Activated CD8-positive, alpha-beta memory T cell treated with anti-CD3 and anti-CD28 coated beads, Interleukin-2, amount 50 U/mL, for 4 hours (primary cell): Measurements from ENCODE around the gene VILL.

Source experiments
- DNase-seq: peaks from one replicate; pipeline ENCODE4 v3.0.0-alpha.2; 2020

The VILL gene

GRCh38 chr3:38002291-38002876 lies 11.8 kb downstream of the VILL start:
- no peak for DNase-seq

DNA sequence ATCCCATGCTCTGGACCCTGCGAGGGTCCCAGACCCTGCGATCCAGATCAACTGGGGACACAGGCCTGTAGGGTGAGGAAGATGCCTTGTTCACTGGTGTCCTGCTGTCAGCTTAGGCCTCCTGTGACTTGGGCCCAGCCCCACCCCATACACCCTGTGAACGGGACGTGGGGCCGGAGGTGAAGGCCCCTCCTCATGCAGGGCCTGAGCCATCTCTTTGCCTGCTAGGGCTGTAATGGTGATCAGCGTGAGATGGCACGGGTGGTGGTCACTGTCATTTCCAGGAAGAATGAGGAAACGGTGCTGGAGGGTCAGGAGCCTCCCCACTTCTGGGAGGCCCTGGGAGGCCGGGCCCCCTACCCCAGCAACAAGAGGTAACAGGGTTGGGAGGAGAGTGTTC lies 12.4 kb downstream of the VILL start:
- no peak for DNase-seq

- peak; percentile 65 for DNase-seq
Observed at GRCh38 chr3:38003371-38003816, 12.8 kb downstream of the VILL start.

DNA sequence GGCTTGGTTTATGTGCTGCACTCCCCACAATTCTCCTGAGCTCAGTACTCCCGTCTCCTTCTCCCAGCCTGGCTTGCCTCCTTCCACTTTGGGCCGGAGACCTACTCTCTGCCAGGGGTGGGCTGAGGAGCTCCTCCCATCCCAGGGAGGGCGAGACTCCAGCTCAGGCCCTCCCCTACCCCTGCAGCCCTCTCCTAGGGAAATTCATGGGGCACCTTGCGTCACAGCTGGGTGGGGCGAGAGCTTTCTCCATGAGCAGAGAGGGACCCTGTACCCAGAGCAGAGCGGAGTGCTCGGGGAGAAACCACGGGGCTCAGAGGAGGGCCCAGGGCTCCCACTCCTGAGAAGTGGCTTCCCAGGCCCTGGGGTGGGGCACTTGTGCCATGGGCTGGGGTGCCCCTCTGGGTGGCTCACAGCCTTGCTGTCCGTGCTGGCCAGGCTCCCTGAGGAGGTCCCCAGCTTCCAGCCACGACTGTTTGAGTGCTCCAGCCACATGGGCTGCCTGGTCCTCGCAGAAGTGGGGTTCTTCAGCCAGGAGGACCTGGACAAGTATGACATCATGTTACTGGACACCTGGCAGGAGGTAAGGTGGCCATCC lies 13.3 kb downstream of the VILL start:
- no peak for DNase-seq

DNA sequence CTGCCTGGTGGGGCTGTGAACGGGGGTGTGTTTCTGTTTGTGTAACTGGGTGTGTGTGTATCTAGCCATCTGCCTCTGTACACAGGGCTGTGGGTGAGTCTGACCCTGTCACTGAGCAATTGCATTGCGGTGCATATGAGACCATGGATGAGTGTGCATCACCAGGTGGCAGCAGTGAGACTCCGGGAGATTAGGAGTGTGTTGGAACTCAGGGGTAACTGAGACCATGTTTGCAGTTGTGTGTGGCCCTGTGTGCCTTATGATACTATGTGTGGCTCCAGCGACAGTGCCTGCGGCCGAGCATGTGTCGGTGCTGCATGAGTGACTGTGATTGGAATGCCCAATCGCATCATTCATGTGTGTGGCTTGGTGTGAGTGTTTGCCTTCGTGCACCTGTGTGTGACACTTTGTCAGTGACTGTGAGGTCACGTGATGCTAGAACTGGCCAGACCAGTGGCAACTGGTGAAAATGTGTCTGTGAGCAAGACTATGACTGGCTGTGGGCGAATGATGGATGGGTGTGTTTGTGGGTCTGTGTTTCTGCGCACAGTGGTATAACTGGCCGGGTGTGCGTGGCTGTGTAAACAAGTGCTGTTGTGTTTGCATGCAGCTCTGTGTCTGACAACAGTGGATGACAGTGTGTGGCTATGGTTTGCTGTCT lies 14.0 kb downstream of the VILL start:
- peak; percentile 61 for DNase-seq

DNA sequence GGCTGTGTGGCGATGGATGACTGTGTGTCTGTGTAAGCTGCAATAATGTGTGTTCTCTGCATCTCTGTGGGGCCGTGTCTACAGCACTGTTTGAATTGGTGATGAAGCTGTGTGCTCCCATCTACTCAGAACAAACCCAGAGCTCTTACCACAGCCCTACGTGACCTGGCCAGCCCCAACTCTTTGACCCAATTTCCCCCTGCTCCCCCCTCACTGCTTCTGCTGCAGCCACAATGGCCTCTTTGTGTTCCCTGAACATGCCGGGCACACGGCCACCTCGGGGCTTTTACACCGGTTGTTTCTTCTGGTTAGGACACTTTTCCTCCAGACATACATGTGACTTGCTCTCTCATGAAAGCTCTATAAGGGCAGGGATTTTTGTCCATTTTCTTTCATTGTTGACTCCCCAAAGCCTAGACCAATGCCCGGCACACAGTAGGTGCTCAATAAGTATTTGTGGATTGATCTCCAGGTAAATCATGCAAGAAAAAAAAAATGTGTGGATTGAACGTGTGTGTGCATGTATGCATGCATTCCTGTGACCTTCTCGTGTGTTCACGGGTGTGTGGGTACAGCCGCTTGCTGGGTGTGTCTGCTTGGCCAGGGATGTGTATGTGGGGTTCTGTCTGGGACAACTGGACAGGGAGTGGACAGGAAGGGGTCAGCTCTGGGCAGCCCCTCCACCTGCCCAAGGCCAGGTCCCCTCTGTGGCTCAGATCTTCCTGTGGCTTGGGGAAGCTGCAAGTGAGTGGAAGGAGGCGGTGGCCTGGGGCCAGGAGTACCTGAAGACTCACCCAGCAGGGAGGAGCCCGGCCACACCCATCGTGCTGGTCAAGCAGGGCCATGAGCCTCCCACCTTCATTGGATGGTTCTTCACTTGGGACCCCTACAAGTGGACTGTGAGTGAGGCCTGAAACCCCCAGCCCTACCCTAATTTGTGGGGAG lies 14.8 kb downstream of the VILL start:
- DNase-seq: no peak

DNA sequence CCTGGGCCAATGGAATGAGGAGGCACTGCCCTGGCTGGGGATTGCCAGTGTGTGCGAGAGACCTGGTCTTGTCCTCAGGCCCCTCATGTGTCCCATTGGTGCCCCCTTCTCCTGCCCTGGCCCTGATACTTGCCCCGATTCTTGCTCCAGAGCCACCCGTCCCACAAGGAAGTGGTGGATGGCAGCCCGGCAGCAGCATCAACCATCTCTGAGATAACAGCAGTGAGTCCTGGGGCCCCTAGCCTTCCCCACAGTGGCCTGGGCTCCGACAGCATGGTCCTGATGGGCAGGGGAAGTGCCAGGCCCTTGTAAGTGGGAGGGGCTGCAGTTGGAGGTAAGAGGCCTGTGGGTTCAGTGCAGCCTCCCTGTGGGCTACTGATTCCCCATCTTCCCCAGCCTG lies 15.4 kb downstream of the VILL start:
- DNase-seq: no peak

DNA sequence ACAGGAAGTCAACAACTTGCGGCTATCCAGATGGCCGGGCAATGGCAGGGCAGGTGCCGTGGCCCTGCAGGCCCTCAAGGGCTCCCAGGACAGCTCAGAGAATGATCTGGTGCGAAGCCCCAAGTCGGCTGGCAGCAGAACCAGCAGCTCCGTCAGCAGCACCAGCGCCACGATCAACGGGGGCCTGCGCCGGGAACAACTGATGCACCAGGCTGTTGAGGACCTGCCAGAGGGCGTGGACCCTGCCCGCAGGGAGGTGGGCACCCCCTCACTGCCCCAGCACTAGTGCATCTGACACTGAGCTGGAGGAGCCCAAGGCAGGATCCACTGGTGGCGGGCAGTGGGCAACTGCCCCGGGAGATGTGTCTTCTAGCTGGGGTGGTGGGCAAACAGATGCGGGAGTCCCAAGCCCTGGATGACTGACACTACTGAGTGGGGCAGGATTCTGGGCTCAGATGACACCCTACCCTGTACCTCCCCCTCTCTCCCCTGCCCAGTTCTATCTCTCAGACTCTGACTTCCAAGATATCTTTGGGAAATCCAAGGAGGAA lies 15.9 kb downstream of the VILL start:
- no peak for DNase-seq

GRCh38 chr3:38007754-38008090 lies 17.1 kb downstream of the VILL start:
- no peak for DNase-seq

DNA sequence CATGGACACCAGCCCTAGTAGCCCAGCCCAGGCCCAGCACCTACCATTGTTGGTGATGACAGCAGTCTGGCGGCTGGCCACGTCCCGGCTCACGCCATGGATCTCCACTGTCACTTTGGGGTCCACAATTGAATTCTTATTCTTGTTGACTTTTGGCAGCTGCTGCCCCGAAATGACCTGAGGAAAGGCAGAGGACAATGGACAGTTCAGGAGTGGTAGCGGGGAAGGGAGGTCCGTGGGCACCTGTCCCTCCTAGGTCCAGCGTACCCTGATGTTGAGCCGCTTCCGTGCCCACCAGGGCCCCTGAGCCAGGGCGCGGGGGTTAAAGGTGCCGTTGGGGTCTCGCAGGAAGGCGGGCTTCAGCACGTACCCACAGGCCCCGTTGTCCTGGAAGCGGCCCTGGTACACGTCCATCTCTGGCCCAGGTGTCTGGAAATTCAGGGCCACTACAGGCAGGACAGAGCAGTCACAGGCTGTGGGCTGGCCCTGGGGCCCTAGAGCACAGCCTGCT lies 17.7 kb downstream of the VILL start:
- DNase-seq: no peak

- DNase-seq: no peak
Observed at GRCh38 chr3:38008971-38009580, 18.5 kb downstream of the VILL start.

DNA sequence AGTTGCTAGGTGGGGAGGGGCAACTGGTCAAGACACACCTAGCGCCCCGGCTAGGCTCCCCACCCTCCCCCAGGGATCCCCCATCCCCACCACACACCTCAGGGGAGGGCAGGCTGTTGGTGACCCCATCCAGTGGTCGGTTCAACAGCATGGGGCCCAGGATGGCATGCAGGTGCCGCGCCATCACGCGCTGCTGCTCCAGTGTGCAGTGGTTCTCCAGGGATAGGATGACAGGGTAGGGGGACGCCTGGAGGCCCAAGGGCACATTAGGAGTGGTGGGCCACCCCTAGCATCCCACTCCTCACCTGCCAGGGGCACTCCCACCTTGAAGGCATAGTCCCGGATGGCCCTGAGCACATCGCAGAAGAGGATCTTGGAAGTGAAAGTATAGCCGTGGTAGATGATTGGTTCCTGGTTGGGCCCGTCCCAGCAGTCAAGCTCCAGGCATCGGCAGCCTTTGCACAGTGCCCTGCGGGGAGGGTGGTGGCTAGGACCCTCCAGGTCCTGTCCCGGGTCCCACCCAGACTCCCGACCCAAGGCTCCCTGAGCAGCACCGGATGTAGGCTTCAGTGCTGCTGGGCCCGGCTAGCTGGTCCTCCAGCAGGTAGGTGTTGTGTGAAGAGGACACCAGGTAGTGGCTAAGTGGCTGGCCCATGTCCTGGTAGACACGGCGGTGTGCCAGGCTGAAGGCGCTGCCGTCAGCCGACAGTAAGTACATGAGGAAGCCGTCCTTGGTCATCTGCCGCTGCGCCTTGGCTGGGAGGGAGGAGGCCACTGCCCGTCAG lies 19.4 kb downstream of the VILL start:
- DNase-seq: no peak

- no peak for DNase-seq
Observed at GRCh38 chr3:38011111-38011510, 20.5 kb downstream of the VILL start.

DNA sequence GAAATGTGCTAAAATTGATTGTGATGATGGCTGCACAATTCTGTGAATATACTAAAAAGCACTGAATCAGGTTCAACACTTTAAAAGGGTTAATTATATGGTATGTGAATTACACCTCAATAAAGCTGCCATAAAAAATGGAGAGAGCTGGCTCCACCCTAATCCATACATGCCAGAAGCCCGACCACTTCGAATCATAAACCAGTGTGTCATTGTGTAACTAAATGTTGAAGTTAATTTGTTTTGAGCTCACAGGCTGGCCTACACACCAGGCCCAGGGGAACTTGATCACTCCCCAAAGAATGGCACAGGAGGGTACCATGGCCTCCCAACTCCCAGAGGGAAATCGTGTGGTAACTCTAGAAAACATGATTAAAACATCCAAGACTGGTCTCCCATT lies 24.9 kb downstream of the VILL start:
- DNase-seq: no peak

DNA sequence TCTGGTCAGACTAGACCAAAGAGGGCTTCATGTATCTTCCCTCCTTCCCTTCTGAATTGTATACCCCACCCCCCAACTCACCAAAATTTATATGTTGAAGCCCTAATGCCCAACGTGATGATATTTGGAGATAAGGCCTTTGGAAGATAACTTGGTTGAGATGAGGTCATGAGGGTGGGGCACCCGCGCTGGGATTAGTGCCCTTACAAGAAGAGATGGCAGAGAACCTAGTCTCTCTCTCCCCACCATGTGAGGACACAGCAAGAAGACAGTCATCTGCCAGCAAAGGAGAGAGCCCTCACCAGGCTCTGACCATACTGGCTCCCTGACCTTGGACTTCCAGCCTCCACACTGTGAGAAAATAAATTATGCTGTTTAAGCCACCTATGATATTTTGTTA lies 25.4 kb downstream of the VILL start:
- no peak for DNase-seq

- no peak for DNase-seq
Observed at GRCh38 chr3:38016410-38016809, 25.8 kb downstream of the VILL start.

- no peak for DNase-seq
Observed at GRCh38 chr3:38016847-38017444, 26.4 kb downstream of the VILL start.

DNA sequence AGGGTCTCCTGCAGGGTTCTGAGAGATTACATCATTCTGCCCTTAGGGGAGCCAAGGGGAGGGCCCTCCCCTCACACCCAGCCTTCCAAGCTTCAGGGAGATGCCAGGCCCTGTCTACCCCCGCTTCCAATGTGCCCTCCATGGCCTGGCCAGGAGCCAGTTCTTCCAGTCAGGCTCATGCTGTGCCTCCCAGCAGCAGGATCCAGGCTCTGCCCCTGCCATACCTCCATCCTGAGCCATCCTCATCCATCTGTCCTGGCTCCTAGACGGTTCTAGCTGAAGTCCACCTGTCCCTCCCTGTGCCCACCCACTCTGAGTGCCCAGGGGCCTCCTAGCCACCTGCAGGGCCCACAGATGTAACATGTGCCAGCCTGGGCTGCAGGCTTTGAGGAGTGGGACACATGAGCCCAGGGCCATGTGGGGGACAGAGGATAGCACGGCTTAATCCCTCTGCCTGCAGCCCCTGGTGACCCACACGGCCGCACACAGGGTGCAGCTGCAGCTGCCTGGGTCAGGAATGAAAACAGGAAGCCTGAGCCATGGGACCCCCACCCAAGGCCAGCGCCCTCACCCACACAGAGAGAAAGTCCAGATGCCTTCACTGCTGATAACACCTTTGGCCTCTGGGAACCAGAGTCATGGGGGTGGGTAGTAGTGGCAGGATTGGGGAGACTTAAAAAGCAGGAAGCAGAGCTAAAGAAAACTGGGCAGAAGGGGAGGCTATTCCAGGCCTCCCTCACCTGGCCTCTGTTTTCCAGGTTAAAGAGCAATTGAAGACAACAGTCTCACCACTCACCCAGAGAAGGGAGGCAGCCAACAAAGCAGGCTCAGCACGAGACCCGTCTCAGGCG lies 27.1 kb downstream of the VILL start:
- no peak for DNase-seq

- DNase-seq: no peak
Observed at GRCh38 chr3:38018296-38019266, 28.0 kb downstream of the VILL start.
